ENCODE measurements around the gene PCDH9.

PCDH9 gene

GRCh38 chr13:66840621-66841020 lies 389.5 kb downstream of the PCDH9 start:
- DNase-seq (ENCODE audit: low spot score), result no peak
- in situ Hi-C loops (cut with MboI; ENCODE audit: low sequenced_read_pairs, unreplicated experiment), result no loop called here
- no peak for TF ChIP-seq CTCF (IDR thresholded peaks at IDR 0.05; ENCODE audit: borderline replicate concordance, control extremely low read depth, extremely low read depth, insufficient read depth, missing control alignments)

- in situ Hi-C loops (cut with MboI; ENCODE audit: low sequenced_read_pairs, unreplicated experiment), result no loop called here
- no peak for DNase-seq (ENCODE audit: low spot score)
- no peak for TF ChIP-seq CTCF (IDR thresholded peaks at IDR 0.05; ENCODE audit: borderline replicate concordance, control extremely low read depth, extremely low read depth, insufficient read depth, missing control alignments)
Observed at GRCh38 chr13:66837246-66837645, 392.9 kb downstream of the PCDH9 start.

- TF ChIP-seq CTCF (IDR thresholded peaks at IDR 0.05; ENCODE audit: borderline replicate concordance, control extremely low read depth, extremely low read depth, insufficient read depth, missing control alignments), result no peak
- DNase-seq (ENCODE audit: low spot score), result no peak
- in situ Hi-C loops (cut with MboI; ENCODE audit: low sequenced_read_pairs, unreplicated experiment), result no loop called here
Observed at GRCh38 chr13:66835040-66835628, 395.0 kb downstream of the PCDH9 start.

GRCh38 chr13:66830940-66831716 lies 399.0 kb downstream of the PCDH9 start:
- in situ Hi-C loops (cut with MboI; ENCODE audit: low sequenced_read_pairs, unreplicated experiment), result no loop called here
- TF ChIP-seq CTCF (IDR thresholded peaks at IDR 0.05; ENCODE audit: borderline replicate concordance, control extremely low read depth, extremely low read depth, insufficient read depth, missing control alignments), result no peak
- no peak for DNase-seq (ENCODE audit: low spot score)

GRCh38 chr13:66829803-66830202 lies 400.3 kb downstream of the PCDH9 start:
- no peak for DNase-seq (ENCODE audit: low spot score)
- no peak for TF ChIP-seq CTCF (IDR thresholded peaks at IDR 0.05; ENCODE audit: borderline replicate concordance, control extremely low read depth, extremely low read depth, insufficient read depth, missing control alignments)
- in situ Hi-C loops (cut with MboI; ENCODE audit: low sequenced_read_pairs, unreplicated experiment), result no loop called here

- no peak for TF ChIP-seq CTCF (IDR thresholded peaks at IDR 0.05; ENCODE audit: borderline replicate concordance, control extremely low read depth, extremely low read depth, insufficient read depth, missing control alignments)
- DNase-seq (ENCODE audit: low spot score), result no peak
- in situ Hi-C loops (cut with MboI; ENCODE audit: low sequenced_read_pairs, unreplicated experiment), result no loop called here
Observed at GRCh38 chr13:66826398-66826797, 403.7 kb downstream of the PCDH9 start.

Data from GM13976 (cell line).